ENCODE measurements around the gene EIF4G3.

- no peak for TF ChIP-seq CTCF (IDR thresholded peaks at IDR 0.05 in 2 of 3, conservative IDR thresholded peaks at IDR 0.05 in 1 of 3; ENCODE audit: insufficient read depth in 2 of 3, low read depth in 1 of 3, low read length in 3 of 3)
- no peak for TF ChIP-seq BACH1 (tag; IDR thresholded peaks at IDR 0.05)
- no peak for TF ChIP-seq POLR2A (conservative IDR thresholded peaks at IDR 0.05)
- no peak for TF ChIP-seq MAZ (CRISPR knock-in tag; conservative IDR thresholded peaks at IDR 0.05 in 1 of 2, IDR thresholded peaks at IDR 0.05 in 1 of 2)
- TF ChIP-seq SNIP1 (IDR thresholded peaks at IDR 0.05; ENCODE audit: low read depth), result no peak
- TF ChIP-seq MXI1 (IDR thresholded peaks at IDR 0.05; ENCODE audit: low read depth, low read length), result no peak
Observed at GRCh38 chr1:21121764-21122471, 54.8 kb downstream of the EIF4G3 start.

All from K562 (cell line).